MM.1S (cell line): ENCODE data around the gene FIGN.

ENCODE experiments used
- CTCF ChIP-seq: fragments of 300-600 bp; sonication (generic); IDR thresholded peaks from 2 replicates; pipeline ENCODE4 v1.5.1; 2016; ENCODE audit warnings: antibody characterized with exemption, low read length, mixed read lengths
- EZH2 ChIP-seq: fragments of 300-600 bp; sonication (generic); optimal IDR thresholded peaks from 2 replicates; pipeline ENCODE3; 2017; ENCODE audit warnings: low read depth, mild to moderate bottlenecking, antibody characterized with exemption, low read length, mixed read lengths
- EZH2phosphoT487 ChIP-seq: fragments of 300-600 bp; sonication (generic); IDR thresholded peaks from 2 replicates; pipeline ENCODE4 v1.6.1; 2018; ENCODE audit warnings: antibody characterized with exemption, low read length

GRCh38 chr2:163748420-163748819 lies 12.6 kb upstream of the FIGN start:
- no peak for TF ChIP-seq EZH2
- no peak for TF ChIP-seq CTCF
- TF ChIP-seq EZH2phosphoT487 = no peak
